IPS-15b (cell line): ENCODE measurements around the gene MSL2.
"Not testable (repeated sequence)": the region's sequence is repeated elsewhere in the genome, so short reads cannot be mapped to it uniquely, and the experiment has no call there.

Experiments used
- H3K27me3 ChIP-seq: one replicate; pipeline ENCODE4 v1.6.1; 2013; ENCODE audit warnings: low read length; ENCODE audit not compliant: control insufficient read depth, insufficient read depth
- H3K36me3 ChIP-seq: one replicate; pipeline ENCODE4 v1.6.1; 2013; ENCODE audit warnings: low read length; ENCODE audit not compliant: control insufficient read depth, insufficient read depth
- H3K4me1 ChIP-seq: one replicate; pipeline ENCODE4 v1.6.1; 2013; ENCODE audit warnings: mild to moderate bottlenecking, low read length; ENCODE audit not compliant: control insufficient read depth, insufficient read depth
- H3K4me3 ChIP-seq: one replicate; pipeline ENCODE4 v1.5.1; 2013; ENCODE audit warnings: low read depth, low read length
- H3K9ac ChIP-seq: one replicate; pipeline ENCODE4 v1.6.1; 2013; ENCODE audit warnings: low read depth, mild to moderate bottlenecking, low read length
- H3K9me3 ChIP-seq: one replicate; pipeline ENCODE4 v1.6.1; 2013; ENCODE audit warnings: mild to moderate bottlenecking, low read length; ENCODE audit not compliant: control insufficient read depth, insufficient read depth

MSL2 gene

GRCh38 chr3:136163607-136164006, 32.5 kb downstream of the MSL2 start:
- H3K27me3 ChIP-seq, H3K9me3 ChIP-seq, H3K4me3 ChIP-seq, H3K4me1 ChIP-seq, H3K9ac ChIP-seq, H3K36me3 ChIP-seq: not testable (repeated sequence)

GRCh38 chr3:136162322-136162721, 33.8 kb downstream of the MSL2 start:
- no peaks in the 10 kb centered on the region for H3K36me3 ChIP-seq
- H3K9ac ChIP-seq = no peak overlapping the region
- no peak overlapping the region for H3K4me3 ChIP-seq
- H3K4me1 ChIP-seq = no peaks in the 10 kb centered on the region
- no peaks in the 10 kb centered on the region for H3K9me3 ChIP-seq
- no peaks in the 10 kb centered on the region for H3K27me3 ChIP-seq

- Histone ChIP-seq H3K4me1 (no peaks in the 10 kb centered on the region), H3K9ac (no peak overlapping the region), H3K27me3 (no peaks in the 10 kb centered on the region), H3K4me3 (no peak overlapping the region), H3K9me3 (no peaks in the 10 kb centered on the region), H3K36me3 (no peaks in the 10 kb centered on the region)
These were observed 34.6 kb downstream of the MSL2 start for GRCh38 chr3:136161516-136161915.

- Histone ChIP-seq H3K4me1 (no peaks in the 10 kb centered on the region), H3K4me3 (no peak overlapping the region), H3K9me3 (no peaks in the 10 kb centered on the region), H3K27me3 (no peaks in the 10 kb centered on the region), H3K9ac (no peak overlapping the region), H3K36me3 (no peaks in the 10 kb centered on the region)
These were observed 43.2 kb downstream of the MSL2 start for GRCh38 chr3:136152963-136153362.

GRCh38 chr3:136152176-136152843, 43.8 kb downstream of the MSL2 start:
- H3K27me3 ChIP-seq = no peaks in the 10 kb centered on the region
- H3K4me1 ChIP-seq = no peaks in the 10 kb centered on the region
- no peaks in the 10 kb centered on the region for H3K9me3 ChIP-seq
- no peak overlapping the region for H3K4me3 ChIP-seq
- no peak overlapping the region for H3K9ac ChIP-seq
- no peaks in the 10 kb centered on the region for H3K36me3 ChIP-seq

- Histone ChIP-seq H3K9ac (no peak overlapping the region), H3K4me3 (no peak overlapping the region), H3K9me3 (no peaks in the 10 kb centered on the region), H3K27me3 (no peaks in the 10 kb centered on the region), H3K4me1 (no peaks in the 10 kb centered on the region), H3K36me3 (no peaks in the 10 kb centered on the region)
These were observed 44.9 kb downstream of the MSL2 start for GRCh38 chr3:136151219-136151618.

GRCh38 chr3:136149667-136150066, 46.5 kb downstream of the MSL2 start:
- H3K9me3 ChIP-seq = no peaks in the 10 kb centered on the region
- H3K27me3 ChIP-seq = no peaks in the 10 kb centered on the region
- H3K9ac ChIP-seq = no peak overlapping the region
- H3K4me3 ChIP-seq = no peak overlapping the region
- no peaks in the 10 kb centered on the region for H3K36me3 ChIP-seq
- H3K4me1 ChIP-seq = no peaks in the 10 kb centered on the region

- Histone ChIP-seq H3K9ac (no peak overlapping the region), H3K4me1 (peaks cover 4% of the 10 kb centered on the region), H3K27me3 (peaks cover under 1% of the 10 kb centered on the region), H3K36me3 (no peaks in the 10 kb centered on the region), H3K4me3 (no peak overlapping the region), H3K9me3 (no peaks in the 10 kb centered on the region)
These were observed 49.0 kb downstream of the MSL2 start for GRCh38 chr3:136146981-136147729.

GRCh38 chr3:136144397-136144796, 51.7 kb downstream of the MSL2 start:
- H3K9ac ChIP-seq = not testable (repeated sequence)

GRCh38 chr3:136142592-136142991, 53.5 kb downstream of the MSL2 start:
- no peak overlapping the region for H3K9ac ChIP-seq
- H3K9me3 ChIP-seq = no peaks in the 10 kb centered on the region
- no peaks in the 10 kb centered on the region for H3K36me3 ChIP-seq
- peaks cover 4% of the 10 kb centered on the region for H3K4me1 ChIP-seq
- H3K4me3 ChIP-seq = no peak overlapping the region
- peaks cover 14% of the 10 kb centered on the region for H3K27me3 ChIP-seq

More at GRCh38 chr3:136144397-136144796, 51.7 kb downstream of the MSL2 start:
- not testable (repeated sequence) for H3K36me3 ChIP-seq, H3K4me1 ChIP-seq, H3K9me3 ChIP-seq, H3K4me3 ChIP-seq
- H3K27me3 ChIP-seq = peaks cover 14% of the 10 kb centered on the region

- Histone ChIP-seq H3K9me3 (no peaks in the 10 kb centered on the region), H3K4me3 (no peak overlapping the region), H3K27me3 (peaks cover 14% of the 10 kb centered on the region), H3K9ac (no peak overlapping the region), H3K36me3 (no peaks in the 10 kb centered on the region), H3K4me1 (peaks cover 4% of the 10 kb centered on the region)
These were observed 54.2 kb downstream of the MSL2 start for GRCh38 chr3:136141891-136142290.

GRCh38 chr3:136141291-136141785, 54.8 kb downstream of the MSL2 start:
- H3K4me3 ChIP-seq = no peak overlapping the region
- peaks cover 4% of the 10 kb centered on the region for H3K4me1 ChIP-seq
- no peaks in the 10 kb centered on the region for H3K36me3 ChIP-seq
- H3K9ac ChIP-seq = no peak overlapping the region
- H3K27me3 ChIP-seq = peaks cover 14% of the 10 kb centered on the region
- no peaks in the 10 kb centered on the region for H3K9me3 ChIP-seq
